ENCODE data around the gene NR2C1.

GRCh38 chr12:95116773-95117172 lies 43.4 kb upstream of the NR2C1 start:
- no peak for TF ChIP-seq CTCF (IDR thresholded peaks at IDR 0.05)
- TF ChIP-seq POLR2A (IDR thresholded peaks at IDR 0.05), result no peak
